Activated CD8-positive, alpha-beta memory T cell treated with anti-CD3 and anti-CD28 coated beads, Interleukin-2, amount 10 ng/mL, durations not matched to agents 7 days and 5 days (primary cell): ENCODE data around the gene HOMER2. TPM values are rescaled to one million over a fixed set of nuclear protein-coding genes. Genes with fewer than 3 reads are reported as not detected.

Experiments
- ATAC-seq: fragments of 150-1000 bp; cut with Tn5 transposase; one replicate; pipeline ENCODE4 v1.10.0; 2021; ENCODE audit warnings: moderate library complexity
- CTCF ChIA-PET: fragments of 350-600 bp; sonication (Branson Sonifier 250); formaldehyde crosslinking; loops from one replicate; lab custom pipeline; 2021; ENCODE audit warnings: antibody characterized with exemption; lab: Charles Lee
- DNase-seq: peaks from one replicate; pipeline ENCODE4 v3.0.0-alpha.2; 2020
- H3K27ac Mint-ChIP-seq: one replicate; pipeline ENCODE4 v1.8.0; 2021; ENCODE audit warnings: mild to moderate bottlenecking, mixed read lengths
- H3K27me3 Mint-ChIP-seq: one replicate; pipeline ENCODE4 v1.8.0; 2021; ENCODE audit warnings: mixed read lengths
- H3K36me3 Mint-ChIP-seq: one replicate; pipeline ENCODE4 v1.8.0; 2021; ENCODE audit warnings: mild to moderate bottlenecking, mixed read lengths
- H3K4me1 Mint-ChIP-seq: one replicate; pipeline ENCODE4 v1.8.0; 2021; ENCODE audit warnings: mixed read lengths
- H3K4me3 Mint-ChIP-seq: one replicate; pipeline ENCODE4 v1.8.0; 2021; ENCODE audit warnings: mild to moderate bottlenecking, moderate library complexity, mixed read lengths
- H3K9me3 Mint-ChIP-seq: one replicate; pipeline ENCODE4 v1.8.0; 2022; ENCODE audit warnings: low read depth, mixed read lengths
- total RNA-seq, 2 experiments: library from RNA; stranded (reverse); gene quantifications; one replicate each; pipeline ENCODE4 v1.2.3, GENCODE V29; 2021

The HOMER2 gene
- total RNA-seq, 2 experiments from 2014 or later = 8.2 to 14.4 TPM

DNA sequence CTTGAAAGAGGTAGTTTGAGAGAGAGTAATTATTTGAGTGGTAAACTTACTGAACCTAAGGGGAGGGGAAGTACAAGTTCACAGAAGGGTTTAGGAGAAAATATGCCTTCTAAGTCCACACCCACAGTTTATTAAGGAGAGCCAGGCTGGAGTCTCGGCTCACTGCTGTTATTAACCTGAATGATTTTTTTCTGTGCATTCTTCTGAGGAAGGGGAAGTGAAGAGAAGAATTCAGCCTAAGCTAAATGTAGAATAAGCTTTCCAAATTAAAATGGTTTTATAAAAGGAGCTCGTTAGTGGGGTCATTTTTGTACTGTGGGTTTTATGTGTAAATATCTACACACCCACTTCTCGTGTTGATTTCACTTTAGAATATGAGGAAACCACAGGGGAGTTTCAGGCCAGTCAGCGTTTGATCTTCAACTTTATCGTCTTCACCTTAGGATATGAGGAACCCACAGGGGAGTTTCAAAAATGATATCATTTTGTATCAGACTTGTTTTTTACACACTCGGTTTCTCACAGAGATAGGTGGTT, 141.6 kb downstream of the HOMER2 start:
- Mint-ChIP-seq H3K27me3 (peaks cover 5% of the 10 kb centered on the region), H3K9me3 (no peaks in the 10 kb centered on the region), H3K4me1 (peaks cover 22% of the 10 kb centered on the region), H3K36me3 (peaks cover 34% of the 10 kb centered on the region), H3K27ac (peak overlapping the region; percentile 89), H3K4me3 (peak overlapping the region; percentile 88)
- ATAC-seq (no peak), DNase-seq (peak; percentile 68)
- CTCF ChIA-PET = interaction anchor here (0.9 to 1.8 kb wide), 8 partner anchors 13 to 271 kb away, joined by 3 to 9 read pairs (median 4); partner anchors contain the start of genes RAMAC and RPS17

DNA sequence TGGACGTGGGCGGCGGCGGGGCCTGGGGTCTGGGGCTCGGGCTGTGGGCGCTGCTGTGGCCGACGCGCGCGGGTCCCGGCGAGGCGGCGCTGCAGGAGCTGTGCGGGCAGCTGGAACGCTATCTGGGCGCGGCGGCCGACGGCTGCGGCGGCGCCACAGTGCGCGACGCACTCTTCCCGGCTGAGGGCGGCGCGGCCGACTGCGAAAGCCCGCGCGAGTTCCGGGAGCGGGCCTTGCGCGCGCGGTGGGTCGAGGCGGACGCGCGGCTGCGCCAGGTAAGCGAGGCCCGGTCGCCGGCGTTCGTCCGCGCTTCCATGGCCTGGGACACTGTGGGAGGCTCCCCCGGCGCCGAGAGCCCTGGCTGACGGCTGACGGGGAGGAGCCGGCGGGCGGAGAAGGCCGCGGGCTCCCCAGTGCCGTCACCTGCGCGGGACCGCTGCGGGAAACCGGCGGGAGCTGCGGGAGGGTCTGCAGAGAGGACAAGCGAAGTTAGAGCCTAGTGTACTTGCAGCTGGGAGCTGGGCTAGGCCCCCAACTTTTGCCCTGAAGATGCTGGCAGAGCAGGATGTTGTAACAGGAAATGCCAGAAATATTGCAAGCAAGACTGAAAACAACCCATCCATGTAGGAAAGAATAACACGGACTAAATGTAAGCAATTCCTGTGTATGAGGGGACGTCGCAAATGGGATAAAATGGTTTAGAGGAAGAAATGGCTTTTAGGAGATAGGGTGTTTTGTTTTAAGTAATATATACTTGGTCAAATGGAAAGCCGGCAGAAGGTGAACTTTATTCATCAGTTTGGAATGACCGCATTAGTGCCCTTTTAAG, 142.2 kb downstream of the HOMER2 start:
- DNase-seq (peak; percentile 56), ATAC-seq (peak; percentile 45)
- no peaks in the 10 kb centered on the region for H3K9me3 Mint-ChIP-seq
- CTCF ChIA-PET = interaction anchor here (0.7 to 1.8 kb wide), 8 partner anchors 13 to 270 kb away, joined by 3 to 9 read pairs (median 4); partner anchors contain the start of genes RAMAC and RPS17
- peak overlapping the region; percentile 89 for H3K27ac Mint-ChIP-seq
- peaks cover 22% of the 10 kb centered on the region for H3K4me1 Mint-ChIP-seq
- peaks cover 5% of the 10 kb centered on the region for H3K27me3 Mint-ChIP-seq
- H3K36me3 Mint-ChIP-seq = peaks cover 27% of the 10 kb centered on the region
- H3K4me3 Mint-ChIP-seq = peak overlapping the region; percentile 88

DNA sequence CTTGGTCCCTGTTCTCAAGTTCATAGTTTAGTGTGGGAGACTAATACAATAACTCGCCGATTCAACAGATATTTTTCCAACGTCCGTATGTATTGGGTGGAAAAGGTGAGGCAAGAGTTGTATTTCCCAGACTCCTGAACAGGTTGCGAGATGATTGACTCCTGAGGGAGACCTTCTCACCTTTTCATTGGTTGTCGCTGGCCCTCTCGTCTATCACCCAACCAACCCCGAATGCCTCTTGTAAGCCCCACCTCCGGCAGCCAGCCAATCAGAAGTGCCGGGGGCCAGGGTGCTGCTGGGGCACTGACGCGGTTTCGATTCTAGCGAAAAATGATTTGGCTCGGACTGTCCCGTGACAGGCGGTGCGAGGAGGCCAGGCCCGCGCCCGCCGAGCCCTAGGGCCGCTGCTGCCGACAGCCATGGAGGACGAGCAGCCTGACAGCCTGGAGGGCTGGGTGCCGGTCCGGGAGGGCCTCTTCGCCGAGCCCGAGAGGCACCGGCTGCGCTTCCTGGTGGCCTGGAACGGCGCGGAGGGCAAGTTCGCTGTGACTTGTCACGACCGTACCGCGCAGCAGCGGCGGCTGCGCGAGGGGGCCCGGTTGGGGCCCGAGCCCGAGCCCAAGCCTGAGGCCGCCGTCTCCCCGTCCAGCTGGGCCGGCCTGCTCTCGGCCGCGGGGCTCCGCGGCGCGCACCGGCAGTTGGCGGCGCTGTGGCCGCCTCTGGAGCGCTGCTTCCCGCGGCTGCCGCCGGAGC, 143.0 kb downstream of the HOMER2 start, which contains the start of gene WHAMM:
Gene WHAMM (plus strand): TSS at position 321 of the 753 bp plus-strand sequence. CDS start 99 bp downstream, at position 420.
- Mint-ChIP-seq H3K9me3 (no peaks in the 10 kb centered on the region), H3K27me3 (peaks cover 8% of the 10 kb centered on the region), H3K4me1 (peaks cover 22% of the 10 kb centered on the region), H3K36me3 (peaks cover 24% of the 10 kb centered on the region), H3K4me3 (peak within 1 kb of the TSS; percentile 88), H3K27ac (peak within 1 kb of the TSS; percentile 89)
- ATAC-seq (peak; percentile 97), DNase-seq (peak; percentile 98)
- CTCF ChIA-PET = interaction anchor here (0.7 to 1.8 kb wide), 4 partner anchors 12 to 59 kb away, joined by 3 to 9 read pairs (median 4); no protein-coding TSS in a partner anchor

DNA sequence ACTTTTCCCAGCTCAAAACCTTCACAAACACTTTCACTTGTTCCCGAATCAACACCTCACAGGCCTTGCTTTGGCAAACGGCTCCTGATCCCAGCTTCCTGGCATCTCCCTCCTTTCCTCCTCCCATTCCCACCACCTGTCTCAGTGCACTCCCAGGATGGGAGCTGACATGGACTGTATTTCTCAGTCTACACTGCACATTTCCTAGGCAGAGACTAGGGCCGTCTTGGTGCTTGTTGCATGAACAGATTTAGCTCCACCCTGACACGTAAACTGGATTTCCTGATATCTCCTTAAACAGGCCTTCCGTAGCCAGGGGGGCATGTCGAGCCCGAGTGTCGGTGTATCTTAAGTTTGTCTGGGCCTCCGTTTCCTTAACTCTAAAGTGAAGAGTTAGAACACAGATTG, 143.9 kb downstream of the HOMER2 start:
- H3K4me3 Mint-ChIP-seq = no peak overlapping the region
- CTCF ChIA-PET = no interaction called here
- DNase-seq = no peak
- ATAC-seq = no peak
- H3K9me3 Mint-ChIP-seq = no peaks in the 10 kb centered on the region
- H3K27ac Mint-ChIP-seq = peak overlapping the region; percentile 39
- H3K4me1 Mint-ChIP-seq = peaks cover 22% of the 10 kb centered on the region
- peaks cover 17% of the 10 kb centered on the region for H3K36me3 Mint-ChIP-seq
- peaks cover 14% of the 10 kb centered on the region for H3K27me3 Mint-ChIP-seq

DNA sequence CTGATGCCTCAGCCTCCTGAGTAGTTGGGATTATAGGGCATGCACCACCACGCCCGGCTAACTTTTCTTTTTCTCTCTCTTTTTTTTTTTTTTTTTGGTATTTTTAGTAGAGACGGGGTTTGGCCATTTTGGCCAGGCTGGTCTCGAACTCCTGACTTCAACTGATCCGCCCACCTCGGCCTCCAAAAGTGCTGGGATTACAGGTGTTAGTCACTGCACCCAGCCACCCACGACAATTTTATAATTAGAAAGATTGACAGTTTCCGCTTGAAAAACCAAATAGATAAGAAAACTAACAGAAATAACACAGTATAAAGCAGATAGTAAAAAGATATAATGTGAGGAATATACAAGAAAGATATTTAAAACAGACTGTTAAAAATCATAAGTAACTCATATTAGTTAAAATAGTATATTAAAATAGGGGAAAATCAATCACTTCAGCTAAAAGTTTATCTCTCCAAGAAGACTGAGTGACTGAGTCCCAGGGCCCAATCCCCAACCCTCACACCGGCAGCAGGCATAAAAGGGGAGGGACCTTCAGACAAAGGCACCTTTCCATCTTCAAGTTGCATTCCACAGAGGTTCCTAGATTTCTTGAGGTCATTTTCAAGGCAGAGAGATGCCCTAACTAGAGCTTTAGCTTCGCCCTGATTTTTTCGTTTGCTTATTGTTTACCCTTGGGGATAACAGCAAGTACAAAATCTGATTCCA, 144.4 kb downstream of the HOMER2 start:
- peaks cover 22% of the 10 kb centered on the region for H3K4me1 Mint-ChIP-seq
- H3K4me3 Mint-ChIP-seq = no peak overlapping the region
- no peak for ATAC-seq
- peaks cover 16% of the 10 kb centered on the region for H3K27me3 Mint-ChIP-seq
- no peak overlapping the region for H3K27ac Mint-ChIP-seq
- DNase-seq = no peak
- H3K9me3 Mint-ChIP-seq = no peaks in the 10 kb centered on the region
- CTCF ChIA-PET = no interaction called here
- H3K36me3 Mint-ChIP-seq = peaks cover 15% of the 10 kb centered on the region

DNA sequence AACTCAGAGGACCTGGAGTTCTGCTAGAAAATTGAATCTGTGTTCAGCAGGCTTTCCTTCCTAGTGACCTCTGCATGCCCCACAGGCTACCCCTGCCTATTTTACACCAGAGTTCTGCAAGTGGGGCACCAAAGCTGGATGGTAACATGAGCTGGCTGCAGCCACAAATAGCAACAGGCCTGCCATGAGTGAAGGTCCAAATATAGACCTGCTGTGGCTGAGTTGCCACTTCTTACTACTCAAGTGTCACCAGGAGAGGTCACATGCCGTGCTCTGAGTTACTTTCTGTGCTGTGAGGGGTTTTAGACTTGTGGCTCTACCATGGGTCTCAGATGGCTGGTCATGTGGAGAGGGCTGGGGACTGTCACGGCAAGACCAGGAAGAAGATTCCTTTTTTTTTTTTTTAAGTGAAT, 146.5 kb downstream of the HOMER2 start, which contains the start of gene FSD2:
Gene FSD2 (minus strand): TSS at position 76 of the 413 bp plus-strand sequence. CDS start 18,679 bp downstream, outside the sequence.
- Mint-ChIP-seq H3K9me3 (no peaks in the 10 kb centered on the region), H3K4me3 (no peak within 1 kb of the TSS), H3K27me3 (peaks cover 27% of the 10 kb centered on the region), H3K4me1 (peaks cover 11% of the 10 kb centered on the region), H3K36me3 (peaks cover 2% of the 10 kb centered on the region), H3K27ac (no peak within 1 kb of the TSS)
- ATAC-seq (no peak), DNase-seq (no peak)
- CTCF ChIA-PET = no interaction called here

DNA sequence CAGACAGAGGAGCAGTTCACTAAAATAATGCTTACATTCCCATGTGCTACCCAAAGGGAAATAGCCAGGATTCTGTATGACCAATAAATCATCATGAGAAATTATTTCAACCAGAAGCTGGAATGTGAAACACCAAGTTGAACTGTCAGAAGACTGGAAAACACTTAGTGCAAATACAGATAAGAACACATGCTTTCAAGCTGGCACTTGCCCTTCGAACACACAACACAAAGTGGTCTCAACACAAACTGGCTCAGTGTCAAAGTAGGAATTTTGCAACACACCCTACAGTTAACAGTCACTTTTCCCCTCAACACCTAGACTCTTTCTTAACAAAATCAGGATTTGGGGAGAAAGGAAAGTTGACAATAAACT, 148.0 kb downstream of the HOMER2 start:
- H3K4me3 Mint-ChIP-seq = no peak overlapping the region
- no peaks in the 10 kb centered on the region for H3K36me3 Mint-ChIP-seq
- peaks cover 33% of the 10 kb centered on the region for H3K27me3 Mint-ChIP-seq
- DNase-seq (no peak), ATAC-seq (no peak)
- H3K4me1 Mint-ChIP-seq = peaks cover 9% of the 10 kb centered on the region
- no peaks in the 10 kb centered on the region for H3K9me3 Mint-ChIP-seq
- H3K27ac Mint-ChIP-seq = no peak overlapping the region
- CTCF ChIA-PET = interaction anchor here (0.6 kb wide), 1 partner anchor 9 kb away, joined by 3 read pairs; no protein-coding TSS in a partner anchor

DNA sequence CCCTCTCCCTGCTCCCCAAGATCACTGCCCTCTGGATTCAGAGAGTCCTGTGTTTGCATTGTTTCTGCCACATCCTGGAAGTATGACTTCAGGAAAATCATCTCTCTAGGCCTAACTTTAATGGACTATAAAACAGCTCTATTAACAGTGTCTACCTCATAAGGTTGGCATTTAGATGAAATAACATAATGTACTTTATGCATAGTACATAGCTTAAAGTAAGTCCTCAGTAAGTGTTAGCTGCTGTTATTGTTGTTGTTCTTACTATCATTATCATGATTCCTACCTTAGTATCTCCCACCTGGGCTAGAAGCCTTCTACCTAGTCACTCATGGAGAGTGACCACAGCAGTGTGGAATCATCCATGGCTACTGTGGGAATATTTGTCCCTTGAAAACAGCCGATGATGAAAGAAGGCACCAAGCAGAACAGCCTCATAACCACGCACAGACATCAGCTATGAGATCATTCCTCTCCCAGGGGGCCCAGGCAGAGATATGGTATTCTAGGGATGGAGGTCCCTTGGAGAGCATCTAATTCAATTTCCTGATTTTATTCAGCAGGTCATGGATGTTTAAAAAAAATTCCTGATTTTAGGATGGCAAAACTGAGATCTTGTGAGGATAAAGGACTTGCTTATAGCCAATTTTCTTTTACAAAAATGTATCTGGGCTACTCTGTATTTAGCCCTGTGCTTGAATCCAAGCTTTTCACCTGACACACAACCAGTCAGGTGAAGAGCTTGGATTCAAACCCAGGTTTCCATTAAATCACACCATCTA, 148.5 kb downstream of the HOMER2 start:
- Mint-ChIP-seq H3K4me1 (peaks cover 6% of the 10 kb centered on the region), H3K27me3 (peaks cover 39% of the 10 kb centered on the region), H3K27ac (no peak overlapping the region), H3K36me3 (no peaks in the 10 kb centered on the region), H3K9me3 (no peaks in the 10 kb centered on the region), H3K4me3 (no peak overlapping the region)
- ATAC-seq = no peak
- DNase-seq = no peak
- CTCF ChIA-PET = no interaction called here

DNA sequence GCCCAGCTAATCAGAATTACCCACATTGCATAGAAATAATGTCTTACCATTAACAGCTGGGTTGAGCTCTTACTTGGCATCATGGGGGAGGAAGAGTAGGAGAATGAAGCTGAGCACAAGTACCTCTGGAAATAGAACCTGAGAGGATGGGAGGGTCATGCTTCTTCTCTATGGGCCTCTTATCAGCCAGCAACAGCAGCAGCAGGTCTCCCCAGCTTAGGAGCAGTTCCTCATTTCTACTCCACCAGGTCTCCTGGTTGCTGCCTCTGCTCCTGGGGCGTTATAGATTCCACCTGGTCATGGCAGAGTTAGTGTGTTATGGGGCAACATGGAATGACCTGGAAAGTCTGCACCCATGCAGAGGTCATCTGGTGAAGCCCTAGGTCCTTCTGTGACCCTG, 150.0 kb downstream of the HOMER2 start:
- no peaks in the 10 kb centered on the region for H3K9me3 Mint-ChIP-seq
- H3K36me3 Mint-ChIP-seq = no peaks in the 10 kb centered on the region
- H3K4me1 Mint-ChIP-seq = no peaks in the 10 kb centered on the region
- no peak for ATAC-seq
- CTCF ChIA-PET = no interaction called here
- DNase-seq = no peak
- no peak overlapping the region for H3K4me3 Mint-ChIP-seq
- no peak overlapping the region for H3K27ac Mint-ChIP-seq
- H3K27me3 Mint-ChIP-seq = peaks cover 42% of the 10 kb centered on the region

DNA sequence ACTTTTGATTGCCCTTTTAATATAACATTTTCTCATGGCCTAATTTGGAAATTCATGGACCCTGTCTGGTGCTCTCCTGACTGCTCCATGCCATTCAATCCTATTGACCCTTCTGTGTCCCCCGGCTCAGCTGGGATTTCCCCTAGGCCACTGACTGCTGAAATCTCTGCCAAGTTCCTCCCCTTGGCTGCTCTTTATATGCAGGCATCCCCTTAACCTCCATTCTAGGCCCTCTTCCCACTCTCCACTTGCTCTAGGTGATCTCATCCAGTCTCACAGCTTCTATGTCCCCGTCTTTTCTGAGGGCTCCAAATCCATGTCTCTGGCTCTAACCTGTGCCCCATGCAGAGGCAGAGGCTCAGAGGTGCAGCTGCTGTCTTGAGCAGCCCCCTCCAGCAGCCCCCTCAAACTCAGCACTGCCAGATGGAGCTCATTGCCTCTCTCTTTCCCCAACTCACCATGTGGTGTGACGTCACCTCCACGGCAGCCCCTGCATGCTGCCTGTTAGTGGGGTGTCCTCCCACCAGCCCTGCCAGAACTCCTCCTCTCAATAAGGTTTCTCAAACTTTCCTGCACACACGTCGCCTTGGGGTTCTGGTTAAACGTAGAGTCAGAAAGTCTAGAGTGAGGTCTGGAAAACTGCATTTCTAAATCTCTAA, 153.2 kb downstream of the HOMER2 start:
- H3K4me3 Mint-ChIP-seq = no peak overlapping the region
- no peak overlapping the region for H3K27ac Mint-ChIP-seq
- no peaks in the 10 kb centered on the region for H3K4me1 Mint-ChIP-seq
- no peaks in the 10 kb centered on the region for H3K9me3 Mint-ChIP-seq
- CTCF ChIA-PET = no interaction called here
- no peaks in the 10 kb centered on the region for H3K36me3 Mint-ChIP-seq
- no peak for ATAC-seq
- no peak for DNase-seq
- peaks cover 35% of the 10 kb centered on the region for H3K27me3 Mint-ChIP-seq
